Right lobe of liver (tissue), 4 donors: ENCODE data around the gene HERPUD2.

Experiments
- CTCF ChIP-seq, 4 donors: fragments of 200-600 bp in 3 of 4; fragments of 450-650 bp in 1 of 4; IDR thresholded peaks; one replicate each; pipeline versions ENCODE4 v1.5.1 to v1.8.0; 2016 to 2022; ENCODE audit warnings: antibody characterized with exemption in 4 of 4, mild to moderate bottlenecking in 2 of 4
- POLR2A ChIP-seq: fragments of 450-650 bp; IDR thresholded peaks from one replicate; pipeline ENCODE4 v1.6.1; 2017; ENCODE audit warnings: antibody characterized with exemption, mild to moderate bottlenecking
- donor health status: DM: no; HTN: no; CAD: no.
- donor health status: DM: no; HTN: no; CAD: no.
- donor health status: DM: no; HTN: yes; CAD: no.

- TF ChIP-seq CTCF (IDR thresholded peaks at IDR 0.05) (no peak), POLR2A (no peak)
Observed at GRCh38 chr7:35658606-35659201, 36.2 kb downstream of the HERPUD2 start.
